ENCODE data around the gene PRKCSH.
"Not testable (repeated sequence)": the region's sequence is repeated elsewhere in the genome, so short reads cannot be mapped to it uniquely, and the experiment has no call there.

GRCh38 chr19:11468266-11468845, 32.9 kb downstream of the PRKCSH start:
- TF ChIP-seq CTCF, POLR2A (IDR thresholded peaks at IDR 0.05): not testable (repeated sequence)
